NCI-H69 (cell line): ENCODE results near the gene TOP3B.

Experiments used
- DNase-seq: peaks from one replicate; lab custom pipeline; 2025; lab: John Stamatoyannopoulos, UW

The TOP3B gene, protein sequence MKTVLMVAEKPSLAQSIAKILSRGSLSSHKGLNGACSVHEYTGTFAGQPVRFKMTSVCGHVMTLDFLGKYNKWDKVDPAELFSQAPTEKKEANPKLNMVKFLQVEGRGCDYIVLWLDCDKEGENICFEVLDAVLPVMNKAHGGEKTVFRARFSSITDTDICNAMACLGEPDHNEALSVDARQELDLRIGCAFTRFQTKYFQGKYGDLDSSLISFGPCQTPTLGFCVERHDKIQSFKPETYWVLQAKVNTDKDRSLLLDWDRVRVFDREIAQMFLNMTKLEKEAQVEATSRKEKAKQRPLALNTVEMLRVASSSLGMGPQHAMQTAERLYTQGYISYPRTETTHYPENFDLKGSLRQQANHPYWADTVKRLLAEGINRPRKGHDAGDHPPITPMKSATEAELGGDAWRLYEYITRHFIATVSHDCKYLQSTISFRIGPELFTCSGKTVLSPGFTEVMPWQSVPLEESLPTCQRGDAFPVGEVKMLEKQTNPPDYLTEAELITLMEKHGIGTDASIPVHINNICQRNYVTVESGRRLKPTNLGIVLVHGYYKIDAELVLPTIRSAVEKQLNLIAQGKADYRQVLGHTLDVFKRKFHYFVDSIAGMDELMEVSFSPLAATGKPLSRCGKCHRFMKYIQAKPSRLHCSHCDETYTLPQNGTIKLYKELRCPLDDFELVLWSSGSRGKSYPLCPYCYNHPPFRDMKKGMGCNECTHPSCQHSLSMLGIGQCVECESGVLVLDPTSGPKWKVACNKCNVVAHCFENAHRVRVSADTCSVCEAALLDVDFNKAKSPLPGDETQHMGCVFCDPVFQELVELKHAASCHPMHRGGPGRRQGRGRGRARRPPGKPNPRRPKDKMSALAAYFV

DNA sequence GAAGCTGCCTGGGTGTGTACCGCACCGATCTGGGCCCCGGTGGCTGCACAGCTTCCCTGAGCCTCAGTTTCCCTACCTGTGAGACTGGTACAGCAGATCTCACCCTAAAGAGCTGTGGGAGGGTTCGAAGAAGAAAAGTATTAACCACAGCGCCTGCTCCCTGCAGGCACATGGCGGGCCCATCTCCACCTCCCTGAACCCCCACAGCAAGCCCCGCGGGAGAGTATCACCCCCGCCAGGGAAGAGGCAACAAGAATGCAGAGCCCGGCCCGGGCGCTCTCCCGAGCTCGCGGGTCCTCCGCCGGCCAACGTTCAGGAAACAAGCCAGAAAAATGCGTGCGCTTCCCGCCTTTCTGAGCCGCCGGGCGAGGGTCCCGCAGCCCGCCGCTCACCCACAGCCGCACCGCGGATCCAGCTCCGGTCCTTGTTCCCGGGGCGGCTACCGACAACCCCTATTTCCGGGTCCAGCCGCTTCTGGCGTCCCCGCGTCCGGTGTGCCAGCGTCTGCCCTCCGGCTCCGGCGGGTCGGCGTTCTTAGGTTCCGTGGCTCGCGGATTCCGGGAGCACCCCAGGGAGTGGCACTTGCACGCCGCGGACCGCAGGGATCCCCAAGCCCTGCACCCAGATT lies at the start of gene TOP3B:
Gene TOP3B (minus strand): TSS at position 450 of the 628 bp plus-strand sequence. CDS start 7,078 bp downstream, outside the sequence.
- DNase-seq: peak; percentile 94

DNA sequence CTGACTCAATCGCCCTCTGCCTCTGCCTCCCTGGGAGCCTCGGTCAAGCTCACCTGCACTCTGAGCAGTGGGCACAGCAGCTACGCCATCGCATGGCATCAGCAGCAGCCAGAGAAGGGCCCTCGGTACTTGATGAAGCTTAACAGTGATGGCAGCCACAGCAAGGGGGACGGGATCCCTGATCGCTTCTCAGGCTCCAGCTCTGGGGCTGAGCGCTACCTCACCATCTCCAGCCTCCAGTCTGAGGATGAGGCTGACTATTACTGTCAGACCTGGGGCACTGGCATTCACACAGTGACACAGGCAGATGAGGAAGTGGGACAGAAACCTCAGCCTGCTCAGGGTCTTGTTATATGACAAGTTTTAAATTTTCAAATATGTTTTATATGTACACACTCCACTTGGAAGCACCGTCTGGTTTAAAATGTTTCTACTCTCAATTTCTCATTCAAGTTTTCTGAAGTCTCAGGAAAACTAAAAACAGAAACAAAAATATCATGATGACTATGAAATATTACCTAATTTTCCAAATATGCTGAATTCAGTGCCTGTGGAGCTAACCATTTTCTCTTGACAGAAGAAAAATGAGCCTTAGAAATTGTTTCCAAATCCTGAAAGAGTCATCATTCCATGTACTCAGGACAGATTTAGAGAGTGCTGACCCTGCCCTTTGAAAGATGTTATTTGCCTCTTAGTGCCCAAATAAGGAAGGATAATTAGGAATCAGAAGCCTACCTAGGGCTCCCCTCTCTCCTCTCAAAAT lies 48.8 kb upstream of the TOP3B start:
- no peak for DNase-seq

DNA sequence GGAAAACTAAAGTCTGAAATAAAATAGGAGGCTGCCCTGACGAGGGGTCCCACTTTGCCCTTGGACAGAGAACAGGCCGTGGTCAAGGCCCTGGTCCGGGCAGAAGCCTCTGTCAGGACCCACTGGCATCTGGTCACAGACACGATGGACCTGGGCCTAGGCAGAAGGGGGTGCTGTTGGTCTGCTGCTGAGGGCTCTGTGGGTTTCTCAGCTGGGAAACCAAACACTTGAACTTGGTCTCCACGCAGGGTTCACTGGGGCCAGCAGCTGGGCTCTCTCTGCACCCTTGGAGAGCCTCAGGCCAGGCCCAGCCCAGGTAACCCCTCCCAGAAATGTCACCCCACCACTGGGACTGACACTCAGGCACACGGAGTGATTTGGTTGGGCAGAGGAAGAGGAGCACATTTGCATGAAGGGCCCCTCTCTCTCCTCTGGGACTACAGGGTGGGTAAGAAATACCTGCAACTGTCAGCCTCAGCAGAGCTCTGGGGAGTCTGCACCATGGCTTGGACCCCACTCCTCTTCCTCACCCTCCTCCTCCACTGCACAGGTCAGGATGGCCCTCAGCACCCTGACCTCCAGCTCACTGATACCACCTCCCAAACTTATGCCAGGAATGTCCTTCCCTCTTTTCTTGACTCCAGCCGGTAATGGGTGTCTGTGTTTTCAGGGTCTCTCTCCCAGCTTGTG lies 48.1 kb upstream of the TOP3B start:
- DNase-seq: no peak

DNA sequence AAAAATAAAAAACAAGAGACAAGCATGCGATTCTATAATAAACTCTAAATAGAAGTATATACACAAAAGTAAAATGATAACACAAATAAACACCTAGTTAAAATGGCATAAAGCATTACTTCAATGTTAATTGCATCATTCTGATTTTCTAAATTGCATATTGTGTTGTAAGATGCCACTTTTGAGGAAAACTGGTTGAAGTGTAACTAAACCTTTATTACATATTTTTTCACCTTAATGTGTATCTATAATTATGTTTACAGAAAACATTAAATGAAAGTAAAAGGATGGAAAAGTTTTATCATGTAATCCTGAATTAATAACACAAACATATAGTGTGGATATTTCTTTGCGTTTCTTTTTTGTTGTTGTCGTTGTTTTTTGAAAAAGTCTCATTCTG lies 45.4 kb upstream of the TOP3B start:
- DNase-seq: no peak

DNA sequence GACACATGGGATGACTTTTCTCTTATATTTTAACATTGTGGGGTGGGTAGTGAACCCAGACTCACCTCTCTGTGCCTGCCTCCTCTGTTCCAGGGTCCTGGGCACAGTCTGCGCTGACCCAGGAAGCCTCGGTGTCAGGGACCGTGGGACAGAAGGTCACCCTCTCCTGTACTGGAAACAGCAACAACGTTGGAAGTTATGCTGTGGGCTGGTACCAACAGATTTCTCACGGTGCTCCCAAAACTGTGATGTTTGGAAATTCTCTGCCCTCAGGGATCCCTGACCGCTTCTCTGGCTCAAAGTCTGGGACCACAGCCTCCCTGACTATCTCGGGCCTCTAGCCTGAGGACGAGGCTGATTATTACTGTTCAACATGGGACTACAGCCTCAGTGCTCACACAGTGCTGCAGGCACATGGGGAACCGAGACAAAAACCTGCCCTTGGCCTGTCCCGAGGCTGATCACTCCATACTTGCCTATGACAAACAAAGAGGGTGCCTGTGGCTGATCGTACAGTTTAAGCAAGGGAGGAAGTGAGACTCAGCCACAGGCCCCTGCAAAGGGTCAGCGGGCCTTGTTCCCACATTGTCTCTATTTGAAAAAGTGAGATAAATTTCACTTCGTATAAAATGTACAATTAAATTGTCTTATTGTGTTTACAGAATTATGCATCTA lies 43.7 kb upstream of the TOP3B start:
- DNase-seq: no peak

DNA sequence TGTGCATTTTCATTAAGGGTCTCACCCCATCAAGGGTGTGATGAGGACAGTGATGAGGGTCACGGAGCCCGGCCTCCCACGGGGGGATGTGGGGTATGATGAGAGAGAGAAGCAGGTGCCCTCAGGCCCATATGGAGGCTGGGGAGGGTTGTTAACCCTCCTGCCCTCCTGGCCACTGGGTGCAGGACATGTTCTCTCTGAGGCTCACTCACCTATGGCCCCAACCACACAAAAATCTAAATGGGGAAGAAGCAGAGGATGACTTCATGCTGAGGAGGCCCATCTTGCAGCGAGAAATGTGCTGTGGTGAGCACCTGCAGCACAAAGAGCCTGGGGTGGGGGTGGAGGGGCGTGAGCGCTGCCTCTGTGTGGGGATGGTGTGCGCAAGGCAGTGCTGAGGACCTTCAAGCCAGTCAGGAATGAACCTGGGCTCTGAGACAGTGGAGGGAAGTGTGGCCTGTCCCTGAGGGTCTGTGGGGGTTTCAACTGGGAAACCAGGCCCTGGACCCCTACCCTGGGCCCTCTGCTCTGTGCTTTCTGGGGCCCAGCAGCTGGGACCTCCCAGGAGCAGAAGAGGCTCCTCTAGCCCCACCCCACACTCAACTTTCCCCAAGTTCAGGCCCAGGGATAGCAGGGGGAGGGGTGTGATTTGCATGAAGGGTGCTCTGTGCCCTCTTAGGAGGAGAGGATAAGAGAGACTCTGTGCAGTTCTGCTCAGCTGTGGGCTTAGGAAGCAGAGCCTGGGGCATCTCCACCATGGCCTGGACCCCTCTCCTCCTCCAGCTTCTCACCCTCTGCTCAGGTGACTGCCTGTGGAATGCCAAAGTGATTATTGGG lies 43.0 kb upstream of the TOP3B start:
- no peak for DNase-seq

DNA sequence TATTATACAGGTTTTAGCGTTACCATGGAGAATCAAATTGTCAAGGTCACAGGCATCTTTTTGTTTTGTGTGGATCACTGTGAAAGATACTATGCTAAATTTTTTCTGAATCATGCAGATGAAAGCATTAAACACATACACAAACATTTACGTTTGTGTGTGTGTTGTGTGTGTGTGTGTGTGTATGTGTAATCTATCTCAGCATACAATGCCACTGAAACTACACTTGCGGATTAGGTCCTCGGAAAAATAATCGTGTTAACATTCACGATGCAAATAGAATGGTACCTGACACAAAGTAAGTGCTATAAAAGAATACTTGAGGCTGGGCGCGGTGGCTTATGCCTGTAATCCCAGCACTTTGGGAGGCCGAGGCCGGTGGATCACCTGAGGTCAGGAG lies 41.9 kb upstream of the TOP3B start:
- DNase-seq: no peak

DNA sequence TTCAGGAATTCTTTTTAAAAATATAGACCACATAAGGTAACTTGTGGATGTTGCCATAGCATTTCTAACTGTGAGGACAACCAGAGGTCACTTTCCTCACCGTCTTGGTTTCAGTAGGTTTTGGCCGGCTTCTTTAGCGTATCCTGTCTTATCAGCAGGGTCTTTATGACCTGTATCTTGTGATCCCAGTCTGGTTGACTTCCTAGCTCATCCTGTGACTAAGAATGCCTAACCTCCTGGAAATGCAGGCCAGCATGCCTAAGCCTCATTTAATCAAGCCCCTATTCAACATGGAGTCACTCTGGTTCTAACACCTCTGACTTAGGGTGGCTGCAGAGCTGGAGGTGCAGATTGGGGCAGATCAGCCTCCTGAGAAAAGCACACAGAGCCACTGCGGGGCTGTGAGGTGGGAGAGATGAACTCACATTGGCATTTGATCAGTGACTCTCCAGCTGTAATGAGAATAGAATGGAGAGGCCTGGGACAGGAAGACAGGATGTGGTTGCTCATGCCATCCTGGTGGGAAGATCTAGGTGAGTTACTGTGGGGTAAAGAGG lies 41.1 kb upstream of the TOP3B start:
- DNase-seq: no peak

DNA sequence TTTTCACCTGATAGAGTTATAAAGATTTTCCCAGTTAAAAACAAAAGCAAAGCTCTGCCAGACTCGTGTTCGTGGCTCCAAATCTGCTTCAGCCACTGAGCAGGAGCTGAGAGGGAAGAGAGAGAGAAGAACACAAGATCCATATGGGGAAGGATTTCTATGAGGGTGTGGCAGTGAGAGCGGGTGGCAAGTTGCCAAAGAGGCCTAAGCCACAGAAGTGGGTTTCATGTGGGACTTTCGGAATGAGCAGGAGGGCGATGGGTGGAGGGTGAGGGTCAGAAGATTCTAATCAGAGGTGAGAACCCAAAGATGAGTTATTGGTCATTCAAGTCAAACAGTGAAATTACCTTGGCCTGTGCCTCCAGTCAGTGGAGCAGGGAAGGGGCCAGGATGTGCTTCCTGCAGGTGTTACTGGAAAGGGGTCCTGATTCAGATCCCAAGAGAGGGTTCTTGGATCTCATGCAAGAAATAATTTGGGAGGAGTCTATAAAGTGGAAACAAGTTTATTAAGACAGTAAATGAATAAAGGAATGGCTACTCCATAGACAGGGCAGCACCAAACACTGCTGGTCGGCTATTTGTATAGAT lies 40.5 kb upstream of the TOP3B start:
- DNase-seq: no peak

DNA sequence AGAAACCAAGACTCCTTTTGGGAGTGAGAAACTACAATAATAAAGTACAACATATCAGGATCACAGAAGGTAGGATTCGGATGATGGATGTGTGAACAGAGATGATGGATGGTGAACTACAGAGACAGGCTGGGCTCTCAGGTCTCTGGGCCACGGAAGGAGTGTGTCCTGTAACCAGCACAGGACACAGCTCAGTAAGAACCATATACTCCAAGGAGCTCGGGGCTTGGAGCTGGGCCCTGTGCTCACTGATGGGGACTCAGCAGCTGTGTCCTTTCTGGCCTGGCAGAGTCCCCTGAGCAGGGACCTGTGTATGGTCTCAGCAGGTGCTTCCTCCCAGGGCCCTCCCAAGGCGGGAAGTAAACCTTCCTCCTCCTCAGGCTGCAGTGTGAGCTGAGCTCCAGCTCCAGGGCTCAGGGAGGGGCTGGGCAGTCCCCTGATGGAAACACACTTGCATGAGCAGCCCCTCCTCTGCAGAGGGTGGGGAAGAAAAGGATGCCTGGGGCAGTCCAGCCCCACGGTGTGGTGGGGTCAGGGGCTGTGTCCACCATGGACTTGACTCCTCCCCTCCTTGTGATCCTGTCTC lies 39.8 kb upstream of the TOP3B start:
- no peak for DNase-seq

DNA sequence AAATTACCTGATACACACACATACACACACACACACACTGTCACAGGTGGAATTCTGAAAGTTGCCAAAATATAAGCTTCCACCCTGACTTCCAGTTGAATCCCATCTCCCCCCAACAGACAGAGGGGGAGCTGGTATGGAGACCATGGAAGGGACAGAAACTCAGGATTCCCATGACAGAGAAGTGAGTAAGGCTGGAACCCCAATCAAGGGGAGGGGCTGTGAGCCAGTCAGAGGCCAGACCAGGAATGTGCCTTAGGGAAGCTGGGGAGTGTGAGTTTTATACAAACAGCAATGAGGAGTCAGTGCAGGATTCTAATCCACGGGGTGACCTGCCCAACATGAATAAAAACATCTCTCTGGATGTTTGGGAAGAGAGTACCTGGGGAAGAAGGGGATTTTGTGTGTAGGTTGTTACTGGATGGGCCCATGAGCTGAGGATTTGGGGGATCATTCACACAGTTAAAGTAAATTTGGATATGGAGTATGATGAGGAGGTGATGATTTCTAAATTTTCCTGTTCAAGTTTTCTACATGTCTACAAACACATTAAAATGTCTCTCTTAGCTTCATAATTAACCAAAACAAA lies 38.7 kb upstream of the TOP3B start:
- no peak for DNase-seq

DNA sequence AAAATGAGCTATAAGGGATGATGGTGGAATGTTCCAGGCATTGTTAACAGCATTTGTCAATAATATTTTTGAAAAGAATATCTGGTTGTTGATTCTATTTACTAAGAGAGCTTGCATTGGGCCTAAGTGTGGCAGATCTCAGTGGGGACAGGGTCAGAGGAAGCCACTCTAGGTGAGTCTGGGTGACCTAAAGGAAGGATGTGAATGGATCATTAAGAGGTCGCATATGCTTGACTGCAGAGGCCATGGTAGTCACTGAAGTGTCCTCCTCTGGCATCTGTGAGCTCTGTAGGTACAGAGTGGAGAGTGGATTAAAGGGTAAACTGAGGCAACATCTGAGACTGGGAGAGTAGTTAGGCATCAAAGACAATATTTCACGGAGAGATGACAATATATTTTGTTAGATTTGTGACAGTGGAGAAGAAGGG lies 37.9 kb upstream of the TOP3B start:
- no peak for DNase-seq

DNA sequence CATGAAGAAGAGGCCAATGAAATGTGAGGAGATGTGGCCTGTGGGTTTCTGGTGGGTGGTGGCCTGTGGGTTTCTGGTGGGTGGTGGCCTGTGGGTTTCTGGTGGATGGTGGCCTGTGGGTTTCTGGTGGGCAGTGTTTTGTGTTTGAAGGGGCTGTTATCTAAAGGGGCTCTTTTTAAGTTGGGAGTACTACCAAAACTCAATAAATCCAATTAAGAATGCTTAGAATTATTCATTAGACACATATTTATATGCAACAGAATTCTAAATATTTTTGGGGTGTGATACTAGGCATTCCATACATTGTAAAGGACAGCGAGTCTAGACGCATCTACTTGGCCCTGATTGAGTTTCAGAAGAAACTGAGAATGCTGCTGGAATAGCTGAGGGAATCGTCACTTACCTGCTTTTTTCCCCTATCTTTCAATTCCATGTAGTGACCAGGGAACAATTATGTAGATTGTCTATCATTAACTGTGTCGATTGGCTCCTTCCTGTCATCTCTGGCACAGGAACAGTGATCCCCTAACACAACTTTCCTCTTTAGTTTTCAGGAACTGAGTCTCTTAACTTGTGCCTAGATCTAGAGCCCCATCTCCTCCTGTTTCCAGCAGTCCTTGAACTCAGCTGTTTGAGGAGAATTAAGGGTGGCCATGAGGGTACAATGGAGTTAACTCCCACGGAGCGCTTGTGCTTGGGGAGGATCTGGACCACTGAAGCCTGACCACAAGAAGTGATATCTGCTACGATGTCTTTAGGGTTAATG lies 37.3 kb upstream of the TOP3B start:
- no peak for DNase-seq

DNA sequence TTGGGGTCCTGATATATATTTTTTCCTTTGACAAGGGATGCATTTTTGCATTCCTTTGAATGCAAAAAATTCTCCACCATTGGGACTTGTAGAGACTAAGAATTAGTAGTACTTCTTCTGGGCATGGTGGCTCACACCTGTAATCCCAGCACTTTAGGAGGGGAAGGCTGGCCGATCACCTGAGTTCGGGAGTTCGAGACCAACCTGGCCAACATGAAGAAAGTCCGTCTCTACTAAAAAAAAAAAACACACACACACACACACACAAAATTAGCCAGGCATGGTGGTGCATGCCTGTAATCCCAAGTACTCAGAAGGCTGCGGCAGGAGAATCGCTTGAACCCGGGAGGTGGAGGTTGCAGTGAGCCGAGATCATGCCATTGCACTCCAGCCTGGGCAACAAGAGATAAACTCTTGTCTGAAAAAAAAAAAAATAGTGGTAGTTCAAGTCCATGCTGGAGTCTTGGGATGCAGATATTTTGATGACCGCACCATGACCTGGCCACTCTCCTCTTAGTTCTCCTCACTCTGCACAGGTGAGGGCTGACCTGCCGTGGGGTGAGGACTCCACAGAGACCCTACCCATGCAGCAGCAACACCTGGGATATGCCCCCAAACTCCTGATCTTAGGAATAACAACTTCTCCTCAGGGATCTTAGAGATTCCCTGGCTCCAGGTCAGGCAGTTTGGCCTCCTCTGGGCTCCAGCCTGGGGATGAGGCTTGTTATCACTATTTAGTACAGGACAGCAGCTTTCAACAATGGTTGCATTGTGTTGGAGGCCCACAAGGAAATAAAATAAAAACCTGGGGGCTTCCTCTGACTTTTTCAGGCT lies 36.5 kb upstream of the TOP3B start:
- no peak for DNase-seq

DNA sequence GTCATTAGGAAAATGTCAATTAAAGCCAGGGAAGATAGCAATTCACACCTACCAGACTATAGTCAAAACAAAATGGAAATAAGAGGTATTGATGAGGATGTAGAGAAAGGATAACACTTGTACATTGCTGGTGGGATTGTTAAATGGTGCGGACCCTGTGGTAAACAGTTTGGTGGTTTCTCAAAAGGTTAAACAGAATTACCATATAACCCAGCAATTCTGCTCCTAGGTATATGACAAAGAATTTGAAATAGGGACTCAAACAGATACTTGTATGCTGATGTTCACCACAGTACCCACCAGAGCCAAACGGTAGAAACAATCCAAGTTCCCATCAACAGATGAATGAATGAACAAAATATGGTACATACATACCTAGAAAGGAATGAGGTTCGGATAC lies 33.0 kb upstream of the TOP3B start:
- no peak for DNase-seq

DNA sequence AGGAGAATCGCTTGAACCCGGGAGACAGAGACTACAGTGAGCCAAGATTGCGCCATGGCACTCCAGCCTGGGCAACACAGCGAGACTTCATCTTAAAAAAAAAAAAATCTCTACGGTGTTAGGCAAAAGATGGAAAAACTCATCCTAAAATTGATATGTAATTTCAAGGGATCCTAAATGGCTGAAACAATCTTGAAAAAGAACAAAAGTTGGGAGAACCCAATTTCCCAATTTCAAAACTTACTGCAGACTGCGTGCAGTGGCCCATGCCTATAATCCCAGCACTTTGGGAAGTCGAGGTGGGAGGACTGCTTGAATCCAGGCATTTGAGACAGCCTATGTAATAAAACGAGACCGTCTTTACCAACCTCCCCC lies 31.7 kb upstream of the TOP3B start:
- DNase-seq: no peak
